ENCODE measurements around the gene ILDR2. TPM values are rescaled to one million over a fixed set of nuclear protein-coding genes. Genes with fewer than 3 reads are reported as not detected.

The ILDR2 gene
- total RNA-seq, 2 donors from 2014 or later, result 1.00 to 1.4 TPM

GRCh38 chr1:166900987-166901386 lies 74.4 kb downstream of the ILDR2 start:
- no peaks in the 10 kb centered on the region for H3K4me1 ChIP-seq (ENCODE audit: control insufficient read depth, insufficient read depth, low read length)
- Mint-ChIP-seq H3K4me3 (no peak overlapping the region), H3K27me3 (ENCODE audit: insufficient read depth) (peaks cover 2% of the 10 kb centered on the region), H3K36me3 (ENCODE audit: low read depth) (no peaks in the 10 kb centered on the region), H3K9me3 (peaks cover 21% of the 10 kb centered on the region), H3K27ac (no peak overlapping the region), H3K4me1 (peaks cover 1% of the 10 kb centered on the region)
- no peak for TF ChIP-seq CTCF (conservative IDR thresholded peaks at IDR 0.05)
- H3K27ac ChIP-seq (ENCODE audit: low read depth, low read length), result no peak overlapping the region
- no peak for DNase-seq
- WGBS, 2 experiments (ENCODE audit: insufficient coverage in 1 of 2, insufficient read length in 1 of 2), result 71 to 100% methylated on average over 1 to 4 of the region's 4 CpGs
- no peak overlapping the region for H3K4me3 ChIP-seq (ENCODE audit: low read length)
- peaks cover 18% of the 10 kb centered on the region for H3K9me3 ChIP-seq (ENCODE audit: control insufficient read depth, low read length)
- no peaks in the 10 kb centered on the region for H3K36me3 ChIP-seq (ENCODE audit: control insufficient read depth, insufficient read depth, low read length)
- no peak overlapping the region for H3K9ac ChIP-seq (ENCODE audit: extremely low read depth, low read length, poor library complexity, severe bottlenecking)
- no peaks in the 10 kb centered on the region for H3K27me3 ChIP-seq (ENCODE audit: control insufficient read depth, insufficient read depth, low read length, poor library complexity, severe bottlenecking)

DNA sequence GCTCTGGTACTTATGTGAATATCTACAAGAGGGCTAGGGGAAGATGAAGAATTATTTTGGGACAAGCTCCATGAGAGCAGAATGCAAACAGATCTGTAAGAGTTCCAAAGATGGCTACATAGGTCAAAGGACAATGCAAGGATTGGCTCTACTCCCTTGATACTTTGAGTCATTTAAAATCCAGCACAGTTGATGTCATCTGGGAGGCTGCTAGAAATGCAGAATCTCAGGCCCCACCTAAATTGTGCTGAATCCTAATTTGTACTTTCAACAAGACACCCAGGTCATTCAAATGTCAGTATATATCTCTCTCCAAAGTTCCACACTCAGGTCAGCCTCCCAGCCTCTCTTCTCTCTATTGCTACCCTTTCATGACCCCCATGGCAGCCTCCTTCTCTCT lies 75.6 kb downstream of the ILDR2 start:
- H3K4me3 Mint-ChIP-seq, result no peak overlapping the region
- Histone ChIP-seq H3K9me3 (ENCODE audit: control insufficient read depth, low read length) (peaks cover 18% of the 10 kb centered on the region), H3K27me3 (ENCODE audit: control insufficient read depth, insufficient read depth, low read length, poor library complexity, severe bottlenecking) (no peaks in the 10 kb centered on the region), H3K27ac (ENCODE audit: low read depth, low read length) (no peak overlapping the region), H3K4me1 (ENCODE audit: control insufficient read depth, insufficient read depth, low read length) (no peaks in the 10 kb centered on the region), H3K4me3 (ENCODE audit: low read length) (no peak overlapping the region), H3K36me3 (ENCODE audit: control insufficient read depth, insufficient read depth, low read length) (no peaks in the 10 kb centered on the region), H3K9ac (ENCODE audit: extremely low read depth, low read length, poor library complexity, severe bottlenecking) (no peak overlapping the region)
- H3K36me3 Mint-ChIP-seq (ENCODE audit: low read depth), result no peaks in the 10 kb centered on the region
- no peak for TF ChIP-seq CTCF (conservative IDR thresholded peaks at IDR 0.05)
- H3K27ac Mint-ChIP-seq, result no peak overlapping the region
- H3K9me3 Mint-ChIP-seq, result peaks cover 21% of the 10 kb centered on the region
- H3K4me1 Mint-ChIP-seq, result peaks cover 4% of the 10 kb centered on the region
- H3K27me3 Mint-ChIP-seq (ENCODE audit: insufficient read depth), result peaks cover 2% of the 10 kb centered on the region
- no peak for DNase-seq

DNA sequence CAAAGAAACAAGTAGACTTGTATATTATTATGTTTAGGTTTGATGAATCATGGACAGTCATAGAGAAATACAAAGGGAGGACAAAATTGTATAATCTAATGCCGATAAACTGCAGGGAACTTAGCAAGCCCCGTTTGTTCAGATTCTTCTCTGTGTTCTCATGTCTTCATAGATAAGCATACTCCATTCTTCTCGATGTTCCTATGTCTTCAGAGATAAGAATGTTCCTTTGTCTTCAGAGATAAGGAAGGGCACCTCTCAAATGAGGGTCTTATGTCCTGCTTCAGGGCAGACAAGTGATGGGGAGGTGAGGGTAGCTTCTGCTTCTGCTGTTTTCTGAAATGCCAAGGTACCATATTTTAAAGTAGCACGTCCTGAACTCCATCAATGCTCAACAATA lies 79.6 kb downstream of the ILDR2 start:
- Histone ChIP-seq H3K9ac (ENCODE audit: extremely low read depth, low read length, poor library complexity, severe bottlenecking) (no peak overlapping the region), H3K9me3 (ENCODE audit: control insufficient read depth, low read length) (peaks cover 18% of the 10 kb centered on the region), H3K27me3 (ENCODE audit: control insufficient read depth, insufficient read depth, low read length, poor library complexity, severe bottlenecking) (no peaks in the 10 kb centered on the region), H3K4me3 (ENCODE audit: low read length) (no peak overlapping the region), H3K27ac (ENCODE audit: low read depth, low read length) (no peak overlapping the region), H3K36me3 (ENCODE audit: control insufficient read depth, insufficient read depth, low read length) (no peaks in the 10 kb centered on the region), H3K4me1 (ENCODE audit: control insufficient read depth, insufficient read depth, low read length) (no peaks in the 10 kb centered on the region)
- Mint-ChIP-seq H3K4me1 (peaks cover 4% of the 10 kb centered on the region), H3K27me3 (ENCODE audit: insufficient read depth) (peaks cover 15% of the 10 kb centered on the region), H3K4me3 (no peak overlapping the region), H3K9me3 (peaks cover 21% of the 10 kb centered on the region), H3K27ac (no peak overlapping the region), H3K36me3 (ENCODE audit: low read depth) (no peaks in the 10 kb centered on the region)
- no peak for TF ChIP-seq CTCF (conservative IDR thresholded peaks at IDR 0.05)
- WGBS, 2 experiments (ENCODE audit: insufficient coverage in 1 of 2, insufficient read length in 1 of 2), result 71 to 88% methylated on average over 1 to 4 of the region's 4 CpGs
- no peak for DNase-seq
